ENCODE data around the gene CCL20. TPM values are rescaled to one million over a fixed set of nuclear protein-coding genes. Genes with fewer than 3 reads are reported as not detected.
A peak's percentile ranks its signal among the peaks of the same experiment; 100 is the strongest.
"Not testable (repeated sequence)": the region's sequence is repeated elsewhere in the genome, so short reads cannot be mapped to it uniquely, and the experiment has no call there.

Gene CCL20
- total RNA-seq, 2 donors from 2014 or later = 3.4 to 5.3 TPM

- no peak for DNase-seq (ENCODE audit: low spot score in 2 of 2)
- no peak for ATAC-seq
- no peaks in the 10 kb centered on the region for H3K9me3 Mint-ChIP-seq
- no peak overlapping the region for H3K27ac Mint-ChIP-seq
- no peaks in the 10 kb centered on the region for H3K36me3 Mint-ChIP-seq
These were observed 20.4 kb upstream of the CCL20 start for GRCh38 chr2:227793148-227793712.

DNA sequence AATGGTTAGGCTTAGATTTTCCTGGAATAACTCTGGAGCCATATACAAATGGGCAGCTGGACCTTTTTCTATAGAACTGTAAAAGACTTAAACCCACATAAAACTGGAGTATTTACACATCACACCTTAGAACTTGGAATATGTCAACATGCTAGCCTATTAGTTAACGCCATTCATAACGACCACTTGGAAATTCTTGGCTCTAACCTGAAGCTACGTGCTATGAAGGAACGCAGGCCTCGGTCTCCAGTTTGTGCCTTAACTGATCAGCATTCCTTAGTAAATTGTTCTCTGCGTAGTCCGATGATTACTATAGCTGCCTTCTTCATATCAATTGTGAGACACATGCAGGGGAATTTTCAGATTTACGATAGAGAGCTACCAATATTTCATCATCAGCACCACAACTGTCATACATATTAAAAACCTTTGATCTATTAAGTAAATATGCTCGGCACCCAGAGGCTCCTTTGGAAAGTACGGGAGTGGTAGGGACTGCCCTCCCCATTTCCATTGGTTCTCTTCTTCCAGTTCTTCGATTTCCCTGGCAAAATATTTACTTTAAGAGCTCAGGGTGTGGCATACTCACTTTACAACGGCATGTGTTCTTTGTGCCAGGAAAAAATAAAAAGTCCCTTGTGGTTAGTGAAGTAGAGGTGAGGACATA, 17.5 kb upstream of the CCL20 start:
- Mint-ChIP-seq H3K9me3 (no peaks in the 10 kb centered on the region), H3K36me3 (no peaks in the 10 kb centered on the region), H3K27ac (no peak overlapping the region)
- no peak for ATAC-seq
- no peak for DNase-seq (ENCODE audit: low spot score in 2 of 2)

GRCh38 chr2:227796768-227797167, 16.9 kb upstream of the CCL20 start:
- not testable (repeated sequence) for H3K27ac Mint-ChIP-seq; ATAC-seq; DNase-seq (ENCODE audit: low spot score in 2 of 2); H3K9me3 Mint-ChIP-seq; H3K36me3 Mint-ChIP-seq

DNA sequence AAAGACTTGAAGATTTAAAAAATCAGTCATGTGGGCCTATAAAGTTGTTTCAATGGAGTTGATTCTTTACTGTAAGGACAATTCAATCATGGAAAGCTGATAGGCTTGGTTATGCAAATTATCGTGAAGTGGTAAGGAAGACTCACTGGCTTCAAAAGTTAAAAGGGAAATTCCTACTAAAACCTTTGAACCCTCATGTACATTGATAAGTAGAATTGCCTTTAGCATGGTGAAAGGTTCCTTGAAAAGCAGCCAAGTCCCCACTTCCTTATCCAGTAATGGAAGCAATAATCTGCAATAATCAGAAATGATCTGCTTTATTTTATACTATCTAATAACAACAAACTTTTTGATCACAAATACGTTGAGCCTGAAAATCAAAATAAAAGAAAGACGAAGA, 14.4 kb upstream of the CCL20 start:
- H3K36me3 Mint-ChIP-seq = no peaks in the 10 kb centered on the region
- ATAC-seq (no peak), DNase-seq (ENCODE audit: low spot score in 2 of 2) (no peak)
- no peaks in the 10 kb centered on the region for H3K9me3 Mint-ChIP-seq
- H3K27ac Mint-ChIP-seq = no peak overlapping the region

GRCh38 chr2:227802882-227803281, 10.8 kb upstream of the CCL20 start:
- Mint-ChIP-seq H3K9me3 (peaks cover 4 to 5% of the 10 kb centered on the region in 2 donors), H3K36me3 (peaks cover 6% of the 10 kb centered on the region in 2 donors), H3K27ac (no peak overlapping the region)
- DNase-seq (ENCODE audit: low spot score in 2 of 2) = no peak
- no peak for ATAC-seq

GRCh38 chr2:227804975-227805374, 8.7 kb upstream of the CCL20 start:
- Mint-ChIP-seq H3K27ac (peak overlapping the region in 1 of 2 donors; percentile 66), H3K9me3 (peaks cover 4 to 5% of the 10 kb centered on the region in 2 donors), H3K36me3 (peaks cover 6% of the 10 kb centered on the region in 2 donors)
- DNase-seq (ENCODE audit: low spot score in 2 of 2) (no peak), ATAC-seq (peak; percentile 62 to 66)

DNA sequence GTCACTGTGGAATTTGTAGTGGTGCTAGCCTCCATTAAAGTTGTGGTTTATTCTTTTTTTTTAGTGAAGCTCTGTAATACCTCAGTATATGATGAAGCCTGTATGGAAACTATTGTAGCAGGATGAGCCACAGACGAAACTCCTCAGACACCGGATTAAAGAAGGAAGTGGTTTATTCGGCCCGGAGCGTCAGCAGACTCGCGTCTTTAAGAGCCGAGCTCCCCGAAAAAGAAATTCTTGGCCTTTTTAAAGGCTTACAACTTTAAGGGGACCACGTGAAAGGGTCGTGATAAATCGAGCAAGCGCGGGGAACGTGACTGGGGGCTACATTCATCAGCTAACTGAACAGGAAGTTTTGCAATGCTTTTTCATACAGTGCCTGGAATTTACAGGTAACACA, 8.1 kb upstream of the CCL20 start:
- ATAC-seq (peak; percentile 82 to 93), DNase-seq (ENCODE audit: low spot score in 2 of 2) (peak; percentile 11 to 55)
- peak overlapping the region; percentile 66 to 92 for H3K27ac Mint-ChIP-seq
- peaks cover 6% of the 10 kb centered on the region in 2 donors for H3K36me3 Mint-ChIP-seq
- H3K9me3 Mint-ChIP-seq = peaks cover 4 to 5% of the 10 kb centered on the region in 2 donors

GRCh38 chr2:227808936-227809335, 4.7 kb upstream of the CCL20 start:
- H3K36me3 Mint-ChIP-seq = peaks cover 6% of the 10 kb centered on the region in 2 donors
- DNase-seq (ENCODE audit: low spot score in 2 of 2) (no peak), ATAC-seq (no peak)
- H3K27ac Mint-ChIP-seq = no peak overlapping the region
- H3K9me3 Mint-ChIP-seq = peaks cover 4 to 5% of the 10 kb centered on the region in 2 donors

DNA sequence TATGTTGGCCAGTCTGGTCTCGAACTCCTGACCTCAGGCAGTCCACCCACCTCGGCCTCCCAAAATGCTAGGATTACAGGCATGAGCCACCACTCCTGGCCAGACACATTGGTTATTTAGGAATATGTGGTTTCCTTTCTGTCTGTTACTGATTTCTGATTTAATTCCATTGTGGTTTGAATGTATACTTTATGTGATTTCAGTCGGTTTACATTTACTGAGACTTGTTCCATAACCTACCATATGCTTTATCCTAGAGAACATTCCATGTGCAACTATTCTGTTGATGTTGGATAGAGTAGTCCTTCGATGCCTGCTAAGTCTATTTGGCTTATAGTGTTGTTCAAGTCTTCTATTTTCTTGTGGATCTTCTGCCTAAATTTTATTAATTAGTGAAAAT, 1.6 kb upstream of the CCL20 start:
- Mint-ChIP-seq H3K9me3 (no peaks in the 10 kb centered on the region), H3K27ac (no peak overlapping the region), H3K36me3 (no peaks in the 10 kb centered on the region)
- DNase-seq (ENCODE audit: low spot score in 2 of 2) (no peak), ATAC-seq (no peak)

- Mint-ChIP-seq H3K9me3 (no peaks in the 10 kb centered on the region), H3K36me3 (no peaks in the 10 kb centered on the region), H3K27ac (no peak overlapping the region)
- ATAC-seq = no peak
- DNase-seq (ENCODE audit: low spot score in 2 of 2) = no peak
These were observed 447 bp upstream of the CCL20 start for GRCh38 chr2:227813229-227813561.

GRCh38 chr2:227815066-227815465, 1.4 kb downstream of the CCL20 start:
- Mint-ChIP-seq H3K9me3 (no peaks in the 10 kb centered on the region), H3K36me3 (no peaks in the 10 kb centered on the region), H3K27ac (no peak overlapping the region)
- no peak for ATAC-seq
- DNase-seq (ENCODE audit: low spot score in 2 of 2) = no peak

DNA sequence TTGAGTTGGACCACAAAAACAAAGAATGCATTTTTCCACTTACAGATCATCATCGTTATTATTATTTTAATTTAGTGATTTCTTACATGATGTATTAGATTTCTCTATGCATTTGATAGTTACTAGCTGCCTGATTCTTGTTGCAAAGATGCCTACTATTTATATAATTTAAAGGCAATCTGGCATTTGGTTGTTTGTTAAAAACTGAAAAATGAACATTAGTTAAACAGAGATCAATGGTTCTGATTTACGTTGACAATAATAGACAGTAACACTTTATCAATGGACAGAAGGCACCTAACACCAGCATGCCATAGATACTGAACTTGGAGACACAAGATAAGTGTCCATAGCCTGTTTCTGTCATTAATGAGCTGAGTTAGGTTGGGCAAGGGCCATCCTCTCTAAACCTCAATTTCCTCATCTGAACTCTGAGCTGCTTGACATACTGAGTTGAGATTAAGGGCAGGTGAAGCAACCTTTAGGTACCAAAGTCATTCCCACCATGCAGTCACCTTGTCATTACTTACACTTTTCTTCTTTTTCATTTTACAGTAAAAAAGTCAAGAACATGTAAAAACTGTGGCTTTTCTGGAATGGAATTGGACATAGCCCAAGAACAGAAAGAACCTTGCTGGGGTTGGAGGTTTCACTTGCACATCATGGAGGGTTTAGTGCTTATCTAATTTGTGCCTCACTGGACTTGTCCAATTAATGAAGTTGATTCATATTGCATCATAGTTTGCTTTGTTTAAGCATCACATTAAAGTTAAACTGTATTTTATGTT, 3.1 kb downstream of the CCL20 start:
- Mint-ChIP-seq H3K9me3 (peaks cover 6 to 12% of the 10 kb centered on the region in 2 donors), H3K27ac (peak overlapping the region in 1 of 2 donors; percentile 88), H3K36me3 (peaks cover 6 to 11% of the 10 kb centered on the region in 2 donors)
- no peak for DNase-seq (ENCODE audit: low spot score in 2 of 2)
- ATAC-seq = no peak

- ATAC-seq (no peak), DNase-seq (ENCODE audit: low spot score in 2 of 2) (no peak)
- peaks cover 6 to 11% of the 10 kb centered on the region in 2 donors for H3K36me3 Mint-ChIP-seq
- peaks cover 6 to 13% of the 10 kb centered on the region in 2 donors for H3K9me3 Mint-ChIP-seq
- peak overlapping the region in 1 of 2 donors; percentile 88 for H3K27ac Mint-ChIP-seq
These were observed 3.7 kb downstream of the CCL20 start for GRCh38 chr2:227817336-227817735.

DNA sequence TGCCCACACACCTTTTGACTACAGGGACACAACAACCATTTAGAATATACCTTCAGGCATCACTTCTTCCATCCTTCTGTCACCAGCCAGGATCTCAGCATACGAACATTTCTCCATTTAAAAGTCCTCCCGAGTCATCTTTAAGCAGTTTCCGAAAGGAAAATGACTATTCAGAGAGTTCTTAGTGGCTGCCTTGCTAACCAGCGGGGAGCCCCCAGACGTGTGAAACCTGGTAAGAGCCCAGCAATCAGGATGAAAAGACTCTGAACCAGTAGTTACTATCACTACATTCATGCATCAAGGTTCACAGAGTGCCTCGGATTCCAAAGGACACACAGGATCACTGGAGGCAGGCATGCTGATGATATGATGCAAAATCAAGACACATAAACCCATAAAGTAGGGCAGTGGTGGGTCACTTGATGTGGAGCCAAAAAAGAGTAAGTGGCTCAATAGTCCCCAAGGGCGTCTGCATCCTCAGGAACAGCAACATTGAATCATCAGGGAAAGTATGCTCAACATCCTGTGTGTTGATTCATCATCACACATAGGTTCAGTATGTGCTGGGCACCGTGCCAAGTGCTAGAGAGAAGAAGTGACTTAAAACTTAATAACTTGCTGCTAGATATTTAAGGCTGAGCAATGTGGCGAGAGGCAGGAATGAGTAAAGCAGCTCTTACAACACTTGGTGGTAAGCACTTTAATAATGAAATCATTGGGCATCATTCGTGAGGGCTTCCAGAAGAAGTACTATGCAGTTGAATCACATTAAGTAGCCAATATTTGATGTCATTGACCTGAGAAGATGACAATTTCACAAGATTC, 4.4 kb downstream of the CCL20 start:
- ATAC-seq (peak; percentile 88), DNase-seq (ENCODE audit: low spot score in 2 of 2) (peak; percentile 70 to 78)
- H3K9me3 Mint-ChIP-seq = peaks cover 6 to 19% of the 10 kb centered on the region in 2 donors
- H3K36me3 Mint-ChIP-seq = peaks cover 6 to 11% of the 10 kb centered on the region in 2 donors
- H3K27ac Mint-ChIP-seq = peak overlapping the region; percentile 52 to 69

GRCh38 chr2:227818675-227819397, 5.2 kb downstream of the CCL20 start:
- ATAC-seq = no peak
- DNase-seq (ENCODE audit: low spot score in 2 of 2) = no peak
- H3K36me3 Mint-ChIP-seq = peaks cover 6 to 11% of the 10 kb centered on the region in 2 donors
- H3K9me3 Mint-ChIP-seq = peaks cover 6 to 19% of the 10 kb centered on the region in 2 donors
- peak overlapping the region; percentile 0 to 69 for H3K27ac Mint-ChIP-seq

- peak overlapping the region in 1 of 2 donors; percentile 69 for H3K27ac Mint-ChIP-seq
- H3K36me3 Mint-ChIP-seq = peaks cover 6 to 11% of the 10 kb centered on the region in 2 donors
- peaks cover 6 to 19% of the 10 kb centered on the region in 2 donors for H3K9me3 Mint-ChIP-seq
- DNase-seq (ENCODE audit: low spot score in 2 of 2) = no peak
- ATAC-seq = no peak
These were observed 5.7 kb downstream of the CCL20 start for GRCh38 chr2:227819398-227819697.

Measured in activated naive CD4-positive, alpha-beta T cell treated with anti-CD3 and anti-CD28 coated beads, Interleukin-2, amount 50 U/mL, for 72 hours (primary cell).